Iris pigment epithelial cell (primary cell): ENCODE results near the gene CAMK2D.

Source experiments
- DNase-seq: peaks from one replicate; pipeline ENCODE4 v3.0.0-alpha.2; 2011; ENCODE audit warnings: low read depth

CAMK2D gene

DNA sequence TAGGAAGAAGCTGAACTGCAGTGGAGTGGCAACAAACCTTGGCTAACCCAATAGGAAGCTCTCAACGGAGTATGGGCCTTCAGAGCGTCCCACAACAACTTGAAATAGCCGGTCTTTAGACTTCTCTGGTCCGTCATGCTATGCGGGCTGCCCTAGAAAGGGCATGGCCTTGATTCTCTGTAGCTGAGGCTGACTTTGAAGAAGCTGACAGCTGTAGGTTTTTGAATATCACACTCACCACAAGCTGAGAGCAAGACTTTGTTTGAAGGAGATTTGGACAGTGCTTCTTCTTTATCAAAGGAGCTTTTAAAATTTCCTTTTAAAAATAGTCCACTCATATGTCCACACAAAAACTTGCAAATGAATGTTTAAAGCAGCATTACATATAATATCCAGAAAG, 322.9 kb downstream of the CAMK2D start:
- DNase-seq, result no peak

GRCh38 chr4:113437129-113437528, 324.4 kb downstream of the CAMK2D start:
- peak; percentile 58 for DNase-seq

- peak; percentile 86 for DNase-seq
Observed at GRCh38 chr4:113436360-113436759, 325.2 kb downstream of the CAMK2D start.

DNA sequence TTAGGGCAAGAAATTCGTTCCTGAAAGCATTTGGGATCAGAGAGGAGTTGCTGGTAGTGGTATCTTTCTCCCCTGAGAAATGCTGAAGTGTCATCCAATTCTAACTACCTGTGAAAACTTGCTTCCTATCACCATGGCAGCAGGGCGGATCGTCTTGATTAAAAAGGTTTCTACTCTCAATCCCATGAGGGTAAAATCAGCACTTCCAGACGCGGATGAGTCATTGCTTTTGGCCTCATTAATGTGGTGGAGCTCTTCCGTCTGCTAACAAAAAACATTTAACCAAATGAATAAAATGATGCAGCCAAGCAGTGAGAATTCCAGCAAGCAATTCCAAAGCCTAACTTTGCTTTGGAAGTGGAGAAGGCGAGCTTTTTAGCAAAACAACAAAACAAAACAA, 325.6 kb downstream of the CAMK2D start:
- DNase-seq, result peak; percentile 88

DNA sequence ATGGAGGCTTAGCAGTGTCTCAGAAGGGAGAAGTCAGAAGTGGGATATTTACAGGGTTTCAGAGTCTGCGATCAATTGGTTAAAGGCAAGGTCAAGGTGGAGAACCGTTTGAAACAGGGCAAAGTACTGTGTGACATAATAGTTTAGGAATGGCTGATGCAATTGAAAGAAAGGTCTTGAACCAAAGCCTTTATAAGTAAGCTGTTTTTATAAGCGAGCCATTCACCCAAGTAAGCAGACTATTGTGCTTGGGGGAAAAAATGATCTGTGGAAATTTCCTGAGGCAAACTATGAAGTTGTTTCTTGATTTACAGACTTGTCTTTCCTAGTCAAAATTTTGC, 327.3 kb downstream of the CAMK2D start:
- peak; percentile 49 for DNase-seq

DNA sequence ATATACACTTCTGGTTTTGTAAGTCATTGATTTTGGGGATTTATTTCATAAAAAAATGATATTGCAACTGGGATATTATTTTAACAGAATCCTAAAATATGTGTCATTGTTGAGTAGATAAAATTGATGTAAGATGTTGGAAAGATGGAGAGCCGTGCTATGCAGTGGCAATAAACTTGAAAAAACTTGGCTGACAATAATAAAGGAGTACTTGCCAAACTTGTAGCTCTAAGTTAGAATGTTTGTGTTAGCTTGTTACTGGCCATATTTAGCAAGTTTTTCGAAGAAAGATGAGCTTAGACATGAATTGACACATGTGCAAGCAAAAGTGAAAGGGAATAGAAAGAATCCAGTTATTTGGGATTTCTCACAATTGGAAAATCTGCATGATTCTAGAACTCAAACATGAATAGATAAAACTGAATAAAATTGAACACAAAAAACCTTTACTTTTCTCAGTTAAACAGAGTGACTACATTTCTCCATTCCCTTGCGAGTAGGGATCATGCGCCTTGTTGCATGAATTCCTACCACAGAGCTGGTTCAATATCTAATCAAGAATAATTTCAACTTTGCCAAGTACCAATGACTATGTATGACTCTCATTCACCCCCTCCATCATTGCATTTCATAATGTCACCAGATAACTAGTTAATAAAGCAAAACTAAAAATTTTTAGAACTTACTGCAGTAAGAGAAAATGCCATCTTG, 327.8 kb downstream of the CAMK2D start:
- no peak for DNase-seq

- DNase-seq, result no peak
Observed at GRCh38 chr4:113433116-113433515, 328.4 kb downstream of the CAMK2D start.

DNA sequence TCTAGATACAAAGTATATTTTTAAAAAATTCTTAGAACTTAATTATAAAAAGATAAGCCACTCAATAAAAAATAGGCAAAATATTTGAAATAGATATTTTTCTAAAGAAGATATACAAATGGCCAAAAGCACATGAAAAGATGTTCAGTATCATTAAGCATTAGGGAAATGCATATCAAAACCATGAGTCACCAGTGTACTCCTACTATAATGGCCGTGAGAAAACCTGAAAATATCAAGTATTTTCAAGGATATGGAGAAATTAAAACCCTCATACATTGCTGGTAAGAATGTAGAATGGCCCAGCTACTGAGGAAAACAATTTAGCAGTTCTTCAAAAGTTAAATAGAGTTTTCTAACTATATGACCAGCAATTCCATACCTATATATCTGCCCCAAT, 337.9 kb downstream of the CAMK2D start:
- peak; percentile 71 for DNase-seq

- DNase-seq, result no peak
Observed at GRCh38 chr4:113420938-113421337, 340.6 kb downstream of the CAMK2D start.

DNA sequence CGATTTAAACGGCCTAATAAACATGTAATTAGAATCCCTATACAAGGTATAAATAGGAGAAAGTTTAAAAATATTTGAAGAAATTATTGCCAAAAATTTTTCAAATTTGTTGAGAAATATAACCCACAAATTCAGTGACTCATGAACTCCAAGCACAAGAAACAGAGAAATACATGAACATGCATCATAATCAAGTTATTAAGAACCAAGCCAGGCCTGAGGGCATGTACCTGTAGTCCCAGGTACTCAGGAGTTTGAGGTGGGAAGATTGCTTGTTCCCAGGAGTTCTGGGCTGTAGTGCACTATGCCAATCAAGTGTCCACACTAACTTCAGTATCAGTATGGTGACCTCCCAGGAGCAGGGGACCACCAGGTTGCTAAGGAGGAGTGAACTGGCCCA, 341.9 kb downstream of the CAMK2D start:
- DNase-seq, result no peak

DNA sequence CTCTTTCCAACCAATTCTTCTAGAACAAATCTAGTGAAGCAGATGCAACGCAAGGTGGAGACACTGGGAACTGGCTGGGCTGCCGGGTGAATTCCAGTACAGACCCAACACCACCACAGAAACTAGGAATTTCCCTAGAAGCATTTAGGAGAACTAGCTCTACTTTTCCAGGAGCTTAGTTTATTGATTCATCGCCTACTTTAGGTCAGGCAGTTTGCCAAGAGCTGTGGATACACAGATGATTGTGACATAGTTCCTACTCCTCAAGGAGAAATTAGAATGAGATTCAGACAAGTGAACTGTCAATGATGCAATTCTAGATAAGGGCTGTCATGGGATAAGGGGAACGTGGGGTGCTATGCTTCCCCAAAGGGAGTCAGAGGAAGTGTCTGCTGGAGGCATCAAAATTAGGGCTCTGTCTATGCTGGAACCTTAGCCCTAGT, 350.0 kb downstream of the CAMK2D start:
- peak; percentile 96 for DNase-seq

DNA sequence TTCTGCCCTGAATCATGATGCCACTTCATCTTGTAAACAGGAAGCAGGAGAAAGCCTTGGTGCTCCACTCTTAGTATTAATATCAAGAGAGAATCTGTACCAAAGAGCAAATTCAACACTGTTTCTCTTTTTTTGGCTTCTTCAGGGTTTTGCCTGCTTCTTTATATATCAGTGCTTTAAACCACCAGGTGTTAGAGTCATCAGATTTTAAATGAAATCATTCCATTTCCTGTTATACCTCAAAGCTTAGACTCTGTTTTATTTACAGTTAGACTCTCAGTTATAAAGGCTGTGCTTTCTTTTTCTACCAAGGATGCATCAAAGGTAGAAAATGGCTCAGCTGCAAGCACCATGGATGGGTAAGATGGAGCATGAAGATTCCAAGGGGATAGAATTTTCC, 350.9 kb downstream of the CAMK2D start:
- no peak for DNase-seq

GRCh38 chr4:113409181-113409580, 352.4 kb downstream of the CAMK2D start:
- no peak for DNase-seq

GRCh38 chr4:113407409-113407808, 354.1 kb downstream of the CAMK2D start:
- no peak for DNase-seq

DNA sequence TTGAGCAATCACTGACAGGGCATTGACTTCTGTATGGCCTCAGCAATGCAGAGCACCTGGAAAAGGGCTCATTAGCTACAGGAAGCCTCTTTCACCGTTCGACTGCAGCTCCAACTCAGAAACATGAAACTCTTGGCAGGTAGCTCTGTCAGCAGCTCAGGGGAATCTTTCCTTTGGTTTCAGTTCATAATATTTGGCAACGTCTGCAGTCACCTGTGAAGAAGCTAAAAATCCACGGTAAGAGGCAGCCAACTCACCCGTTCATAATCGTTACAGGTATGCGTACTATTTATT, 354.9 kb downstream of the CAMK2D start:
- no peak for DNase-seq

GRCh38 chr4:113405874-113406722, 355.4 kb downstream of the CAMK2D start:
- DNase-seq, result no peak

GRCh38 chr4:113404841-113405240, 356.7 kb downstream of the CAMK2D start:
- DNase-seq, result no peak

- peak; percentile 49 for DNase-seq
Observed at GRCh38 chr4:113404167-113404571, 357.4 kb downstream of the CAMK2D start.
